ENCODE data around the gene RTN4RL1. TPM values are rescaled to one million over a fixed set of nuclear protein-coding genes. Genes with fewer than 3 reads are reported as not detected.

The RTN4RL1 gene
- total RNA-seq, 1 donor from 2014 or later, result 50.3 TPM

DNA sequence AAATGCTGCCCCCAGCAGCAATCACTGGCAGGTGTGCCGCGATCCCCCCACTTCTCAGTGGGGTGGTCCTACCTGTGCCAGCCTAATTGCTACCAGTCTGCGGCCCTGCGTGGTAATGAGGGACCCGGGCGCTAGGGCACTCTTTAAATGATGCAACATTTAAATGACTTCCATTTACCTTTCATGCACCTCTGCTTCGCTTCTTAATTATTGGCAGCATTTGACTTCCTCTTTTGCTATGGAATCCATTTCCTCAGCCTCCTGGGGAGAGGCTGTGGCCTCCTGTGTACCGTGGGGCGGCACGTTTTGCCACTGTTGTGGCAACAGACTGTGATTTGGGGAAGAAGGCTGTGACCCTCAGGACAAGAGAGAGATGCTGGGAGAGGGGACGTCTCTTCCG lies 109.2 kb downstream of the RTN4RL1 start:
- H3K4me3 Mint-ChIP-seq (ENCODE audit: unreplicated experiment), result peak overlapping the region; percentile 52
- H3K27me3 Mint-ChIP-seq (ENCODE audit: unreplicated experiment), result peaks cover 12% of the 10 kb centered on the region
- no peaks in the 10 kb centered on the region for H3K36me3 Mint-ChIP-seq (ENCODE audit: unreplicated experiment)
- TF ChIP-seq, protein P1, sequence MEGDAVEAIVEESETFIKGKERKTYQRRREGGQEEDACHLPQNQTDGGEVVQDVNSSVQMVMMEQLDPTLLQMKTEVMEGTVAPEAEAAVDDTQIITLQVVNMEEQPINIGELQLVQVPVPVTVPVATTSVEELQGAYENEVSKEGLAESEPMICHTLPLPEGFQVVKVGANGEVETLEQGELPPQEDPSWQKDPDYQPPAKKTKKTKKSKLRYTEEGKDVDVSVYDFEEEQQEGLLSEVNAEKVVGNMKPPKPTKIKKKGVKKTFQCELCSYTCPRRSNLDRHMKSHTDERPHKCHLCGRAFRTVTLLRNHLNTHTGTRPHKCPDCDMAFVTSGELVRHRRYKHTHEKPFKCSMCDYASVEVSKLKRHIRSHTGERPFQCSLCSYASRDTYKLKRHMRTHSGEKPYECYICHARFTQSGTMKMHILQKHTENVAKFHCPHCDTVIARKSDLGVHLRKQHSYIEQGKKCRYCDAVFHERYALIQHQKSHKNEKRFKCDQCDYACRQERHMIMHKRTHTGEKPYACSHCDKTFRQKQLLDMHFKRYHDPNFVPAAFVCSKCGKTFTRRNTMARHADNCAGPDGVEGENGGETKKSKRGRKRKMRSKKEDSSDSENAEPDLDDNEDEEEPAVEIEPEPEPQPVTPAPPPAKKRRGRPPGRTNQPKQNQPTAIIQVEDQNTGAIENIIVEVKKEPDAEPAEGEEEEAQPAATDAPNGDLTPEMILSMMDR (IDR thresholded peaks at IDR 0.05; ENCODE audit: partially characterized antibody, unreplicated experiment), result no peak
- peak overlapping the region; percentile 52 for H3K27ac Mint-ChIP-seq (ENCODE audit: unreplicated experiment)
- peaks cover 6% of the 10 kb centered on the region for H3K9me3 Mint-ChIP-seq (ENCODE audit: unreplicated experiment)
- DNase-seq, result no peak
- H3K4me1 Mint-ChIP-seq (ENCODE audit: low read depth, unreplicated experiment), result peaks cover 40% of the 10 kb centered on the region

DNA sequence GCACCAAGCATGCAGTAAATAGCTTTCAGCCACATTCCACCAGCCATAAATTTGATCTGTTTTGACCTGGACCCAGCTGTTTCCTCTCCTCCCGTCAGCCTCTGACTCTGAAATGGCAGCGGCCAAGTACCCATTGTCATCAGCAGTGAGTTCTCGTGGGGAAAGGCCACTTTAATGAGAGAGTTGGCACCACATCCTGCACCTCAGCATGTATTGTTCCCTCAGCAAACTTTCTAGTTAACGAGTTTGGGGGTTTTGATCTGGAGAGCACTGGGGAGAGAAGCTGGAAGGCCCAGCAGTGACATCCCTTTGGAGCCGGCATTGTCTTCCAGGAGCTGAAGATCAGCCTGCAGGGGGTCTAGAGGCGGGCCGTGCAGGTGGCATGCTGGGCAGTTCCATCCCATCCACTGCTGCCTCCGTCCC lies 110.5 kb downstream of the RTN4RL1 start:
- Mint-ChIP-seq H3K9me3 (ENCODE audit: unreplicated experiment) (peaks cover 6% of the 10 kb centered on the region), H3K4me3 (ENCODE audit: unreplicated experiment) (no peak overlapping the region), H3K36me3 (ENCODE audit: unreplicated experiment) (no peaks in the 10 kb centered on the region), H3K4me1 (ENCODE audit: low read depth, unreplicated experiment) (peaks cover 38% of the 10 kb centered on the region), H3K27ac (ENCODE audit: unreplicated experiment) (no peak overlapping the region), H3K27me3 (ENCODE audit: unreplicated experiment) (peaks cover 10% of the 10 kb centered on the region)
- DNase-seq, result no peak
- TF ChIP-seq, protein P1 (IDR thresholded peaks at IDR 0.05; ENCODE audit: partially characterized antibody, unreplicated experiment), result no peak

DNA sequence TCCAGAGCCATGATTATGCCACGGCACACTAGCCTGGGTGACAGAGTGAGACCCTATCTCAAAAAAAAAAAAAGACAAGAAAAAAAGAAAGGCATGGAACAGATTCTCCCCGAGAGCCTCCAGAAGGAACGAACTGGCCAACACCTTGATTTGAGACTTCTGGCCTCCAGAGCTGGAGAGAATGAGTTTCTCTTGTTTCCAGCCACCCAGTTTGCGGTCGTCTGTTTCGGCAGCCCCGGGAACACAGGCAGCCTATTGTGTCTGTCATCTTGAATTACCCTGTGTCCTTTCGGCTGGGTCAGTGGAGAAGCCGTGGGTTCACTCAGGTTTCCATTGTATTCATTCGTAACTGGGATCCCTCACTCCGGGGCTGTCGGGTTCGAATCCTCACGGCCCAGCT lies 111.4 kb downstream of the RTN4RL1 start:
- peaks cover 34% of the 10 kb centered on the region for H3K4me1 Mint-ChIP-seq (ENCODE audit: low read depth, unreplicated experiment)

DNA sequence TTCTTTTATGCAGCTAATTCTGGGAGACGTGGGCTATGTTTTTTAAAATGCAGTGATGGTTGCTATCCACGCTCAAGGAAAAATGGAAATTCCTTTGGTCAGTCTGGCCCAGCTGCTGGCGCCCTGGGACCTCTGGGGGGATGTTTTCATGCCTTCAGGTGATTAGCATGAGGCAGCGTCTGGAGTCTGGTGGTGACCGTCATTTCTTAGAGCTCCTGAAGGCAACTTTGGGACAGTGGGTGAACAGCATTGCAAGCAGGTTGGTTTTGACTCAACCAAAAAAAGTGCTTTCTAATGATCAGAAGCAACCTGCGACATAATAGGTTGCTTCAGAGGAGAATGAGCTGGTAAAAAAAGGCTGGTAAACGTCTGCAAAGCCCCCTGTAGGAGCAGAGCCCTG lies 113.0 kb downstream of the RTN4RL1 start:
- Mint-ChIP-seq H3K27me3 (ENCODE audit: unreplicated experiment) (peaks cover 13% of the 10 kb centered on the region), H3K4me3 (ENCODE audit: unreplicated experiment) (no peak overlapping the region), H3K4me1 (ENCODE audit: low read depth, unreplicated experiment) (peaks cover 33% of the 10 kb centered on the region), H3K9me3 (ENCODE audit: unreplicated experiment) (peaks cover 6% of the 10 kb centered on the region), H3K36me3 (ENCODE audit: unreplicated experiment) (no peaks in the 10 kb centered on the region), H3K27ac (ENCODE audit: unreplicated experiment) (no peak overlapping the region)
- no peak for DNase-seq
- TF ChIP-seq, protein P1 (IDR thresholded peaks at IDR 0.05; ENCODE audit: partially characterized antibody, unreplicated experiment), result no peak

More for the DNA sequence above, 111.4 kb downstream of the RTN4RL1 start:
- no peak for DNase-seq
- Mint-ChIP-seq H3K4me3 (ENCODE audit: unreplicated experiment) (no peak overlapping the region), H3K27ac (ENCODE audit: unreplicated experiment) (no peak overlapping the region), H3K27me3 (ENCODE audit: unreplicated experiment) (peaks cover 10% of the 10 kb centered on the region), H3K9me3 (ENCODE audit: unreplicated experiment) (peaks cover 6% of the 10 kb centered on the region), H3K36me3 (ENCODE audit: unreplicated experiment) (no peaks in the 10 kb centered on the region)
- TF ChIP-seq, protein P1 (IDR thresholded peaks at IDR 0.05; ENCODE audit: partially characterized antibody, unreplicated experiment), result no peak

- H3K27me3 Mint-ChIP-seq (ENCODE audit: unreplicated experiment), result peaks cover 14% of the 10 kb centered on the region
- TF ChIP-seq, protein P1 (IDR thresholded peaks at IDR 0.05; ENCODE audit: partially characterized antibody, unreplicated experiment), result no peak
- DNase-seq, result no peak
- no peaks in the 10 kb centered on the region for H3K36me3 Mint-ChIP-seq (ENCODE audit: unreplicated experiment)
- peaks cover 6% of the 10 kb centered on the region for H3K9me3 Mint-ChIP-seq (ENCODE audit: unreplicated experiment)
- H3K4me3 Mint-ChIP-seq (ENCODE audit: unreplicated experiment), result no peak overlapping the region
- H3K4me1 Mint-ChIP-seq (ENCODE audit: low read depth, unreplicated experiment), result peaks cover 29% of the 10 kb centered on the region
- H3K27ac Mint-ChIP-seq (ENCODE audit: unreplicated experiment), result peak overlapping the region; percentile 59
Observed at GRCh38 chr17:1909985-1910384, 115.1 kb downstream of the RTN4RL1 start.

Data from glutamatergic neuron (in vitro differentiated cells).